ENCODE data around the gene ZNF865. TPM values are rescaled to one million over a fixed set of nuclear protein-coding genes. Genes with fewer than 3 reads are reported as not detected.

The ZNF865 gene
- total RNA-seq, 1 donor from 2014 or later = 0.53 TPM

- no peak for TF ChIP-seq CTCF (IDR thresholded peaks at IDR 0.05; ENCODE audit: insufficient read depth, low read length, severe bottlenecking)
- FAIRE-seq (no peak), DNase-seq (ENCODE audit: low read depth) (no peak)
- H3K27me3 ChIP-seq (ENCODE audit: control insufficient read depth, insufficient read depth, low read length) = no peaks in the 10 kb centered on the region
- peaks cover 8% of the 10 kb centered on the region for H3K36me3 ChIP-seq (ENCODE audit: control insufficient read depth, insufficient read depth, low read length)
- no peak overlapping the region for H3K4me3 ChIP-seq (ENCODE audit: low read depth, low read length)
Measured at GRCh38 chr19:55598034-55598433, 7.4 kb upstream of the ZNF865 start.

DNA sequence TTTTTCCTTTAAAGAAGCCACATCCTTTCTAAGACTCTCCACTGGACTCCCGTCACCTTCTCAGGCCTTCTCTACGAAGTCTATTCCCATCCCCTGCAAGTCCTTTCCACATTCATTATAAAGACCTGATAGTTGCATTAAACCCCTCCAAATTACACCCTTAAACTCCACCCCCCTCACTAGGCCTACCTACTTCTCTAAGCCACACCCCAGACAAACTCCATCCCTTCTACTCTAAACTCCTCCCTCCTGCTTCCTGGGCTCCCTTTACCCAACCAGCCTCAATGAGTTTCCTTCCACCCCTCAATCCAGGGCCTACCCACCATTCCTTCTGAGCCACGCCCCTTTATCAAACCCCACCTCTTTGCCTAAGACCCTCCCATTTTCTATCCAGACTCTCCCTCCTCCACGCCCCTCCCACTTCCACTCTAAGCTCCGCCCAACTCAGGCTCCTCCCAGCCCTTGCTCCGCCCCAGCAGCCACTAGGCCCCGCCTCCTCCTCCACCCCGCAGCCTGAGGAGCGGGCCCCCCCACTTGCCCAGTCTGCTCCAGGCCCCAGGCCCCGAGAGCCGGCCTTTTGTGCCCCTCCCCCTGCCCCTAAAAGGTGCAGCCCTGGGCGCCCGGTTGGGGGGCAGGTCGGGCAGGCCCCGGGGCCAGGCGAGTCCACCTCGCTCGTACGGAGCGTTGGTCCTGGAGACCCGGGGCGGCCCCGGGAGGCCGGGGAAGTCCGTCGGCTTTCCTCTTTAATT is 6.6 kb upstream of the ZNF865 start:
- Histone ChIP-seq H3K27me3 (ENCODE audit: control insufficient read depth, insufficient read depth, low read length) (no peaks in the 10 kb centered on the region), H3K4me3 (ENCODE audit: low read depth, low read length) (peak overlapping the region; percentile 85), H3K36me3 (ENCODE audit: control insufficient read depth, insufficient read depth, low read length) (peaks cover 8% of the 10 kb centered on the region)
- no peak for FAIRE-seq
- no peak for TF ChIP-seq CTCF (IDR thresholded peaks at IDR 0.05; ENCODE audit: insufficient read depth, low read length, severe bottlenecking)
- peak; percentile 88 for DNase-seq (ENCODE audit: low read depth)

GRCh38 chr19:55599468-55599841 is 6.0 kb upstream of the ZNF865 start, which contains the start of gene FIZ1:
Gene FIZ1 (minus strand): TSS chr19:55599517. CDS start chr19:55597865, 1,652 bp downstream.
- H3K4me3 ChIP-seq (ENCODE audit: low read depth, low read length) = peak within 1 kb of the TSS; percentile 85
- peak; percentile 92 for DNase-seq (ENCODE audit: low read depth)
- H3K36me3 ChIP-seq (ENCODE audit: control insufficient read depth, insufficient read depth, low read length) = peaks cover 8% of the 10 kb centered on the region
- FAIRE-seq = no peak
- no peak for TF ChIP-seq CTCF (IDR thresholded peaks at IDR 0.05; ENCODE audit: insufficient read depth, low read length, severe bottlenecking)
- H3K27me3 ChIP-seq (ENCODE audit: control insufficient read depth, insufficient read depth, low read length) = no peaks in the 10 kb centered on the region

DNA sequence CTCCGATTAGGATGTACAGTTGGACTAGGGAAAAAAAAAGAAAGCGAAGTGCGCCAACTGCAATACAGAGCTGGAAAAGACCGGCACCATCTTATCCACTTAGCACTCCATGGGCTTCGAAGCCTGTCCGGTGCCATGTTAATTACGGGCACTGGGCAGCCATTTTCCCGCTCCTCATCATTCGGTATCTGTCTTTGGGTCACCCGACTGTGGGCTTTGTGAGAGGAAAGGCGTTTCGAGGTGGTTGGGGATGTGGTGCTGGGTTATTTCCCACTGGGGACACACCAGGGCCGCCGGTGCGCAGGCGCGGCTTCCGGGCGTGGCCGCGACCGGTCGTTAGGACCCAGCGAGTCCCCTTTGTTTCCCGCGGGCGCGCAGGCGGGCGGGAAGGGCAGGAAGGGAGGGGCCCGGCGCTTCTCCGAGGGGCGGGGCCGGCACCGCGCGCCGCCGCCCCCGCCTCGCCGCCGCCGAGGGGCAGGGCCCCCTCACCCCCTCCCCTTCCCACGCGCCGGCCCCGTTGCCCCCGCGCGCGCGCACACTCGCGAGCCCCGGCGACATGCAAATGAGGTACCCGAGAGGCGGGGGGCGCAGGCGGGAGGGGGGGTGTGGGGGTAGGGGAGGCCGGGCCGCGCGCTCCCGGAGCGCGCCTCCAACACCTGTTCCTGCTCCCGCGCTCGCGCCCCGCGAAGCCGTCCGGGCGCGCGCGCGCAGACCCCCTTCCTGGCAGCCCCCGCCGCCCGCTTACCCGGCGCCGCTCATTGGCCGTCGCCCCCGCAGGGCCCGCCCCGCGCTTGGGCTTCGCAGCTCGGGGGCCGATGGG is 5.4 kb upstream of the ZNF865 start, which contains the start of gene ZNF524:
TSS of gene ZNF524 (plus strand) at position 447 of the 820 bp plus-strand sequence. CDS start 1,825 bp downstream, outside the sequence.
- Histone ChIP-seq H3K27me3 (ENCODE audit: control insufficient read depth, insufficient read depth, low read length) (no peaks in the 10 kb centered on the region), H3K4me3 (ENCODE audit: low read depth, low read length) (peak within 1 kb of the TSS; percentile 85), H3K36me3 (ENCODE audit: control insufficient read depth, insufficient read depth, low read length) (peaks cover 8% of the 10 kb centered on the region)
- DNase-seq (ENCODE audit: low read depth) (peak; percentile 80), FAIRE-seq (no peak)
- no peak for TF ChIP-seq CTCF (IDR thresholded peaks at IDR 0.05; ENCODE audit: insufficient read depth, low read length, severe bottlenecking)

- TF ChIP-seq CTCF (IDR thresholded peaks at IDR 0.05; ENCODE audit: insufficient read depth, low read length, severe bottlenecking) = no peak
- no peaks in the 10 kb centered on the region for H3K27me3 ChIP-seq (ENCODE audit: control insufficient read depth, insufficient read depth, low read length)
- no peak for FAIRE-seq
- peak overlapping the region; percentile 85 for H3K4me3 ChIP-seq (ENCODE audit: low read depth, low read length)
- DNase-seq (ENCODE audit: low read depth) = no peak
- peaks cover 8% of the 10 kb centered on the region for H3K36me3 ChIP-seq (ENCODE audit: control insufficient read depth, insufficient read depth, low read length)
Measured at GRCh38 chr19:55600662-55601028, 4.8 kb upstream of the ZNF865 start.
